Effector memory CD8-positive, alpha-beta T cell (primary cell): ENCODE results near the gene PRSS53.

ENCODE experiments used
- ATAC-seq: fragments of 150-1000 bp; cut with Tn5 transposase; replicated peaks from 2 replicates; pipeline ENCODE4 v1.10.0; 2021; ENCODE audit warnings: mild to moderate bottlenecking, moderate library complexity
- DNase-seq, 3 experiments: peaks; one replicate each; pipeline ENCODE4 v3.0.0; 2021
- H3K27ac Mint-ChIP-seq, 2 donors: one replicate each; pipeline ENCODE4 v1.8.0; 2022; ENCODE audit warnings: mild to moderate bottlenecking in 2 of 2, mixed read lengths in 2 of 2, moderate library complexity in 2 of 2
- H3K27me3 Mint-ChIP-seq, 2 donors: one replicate each; pipeline ENCODE4 v1.8.0; 2022; ENCODE audit warnings: mixed read lengths in 2 of 2
- H3K36me3 Mint-ChIP-seq: one replicate; pipeline ENCODE4 v1.8.0; 2022; ENCODE audit warnings: mild to moderate bottlenecking, moderate library complexity, mixed read lengths; ENCODE audit not compliant: insufficient read depth
- H3K4me1 Mint-ChIP-seq, 2 donors: one replicate each; pipeline ENCODE4 v1.8.0; 2022; ENCODE audit warnings: low read depth in 2 of 2, mixed read lengths in 2 of 2
- H3K4me3 Mint-ChIP-seq, 2 donors: one replicate each; pipeline ENCODE4 v1.8.0; 2022; ENCODE audit warnings: mild to moderate bottlenecking in 2 of 2, mixed read lengths in 2 of 2, moderate library complexity in 2 of 2
- H3K9me3 Mint-ChIP-seq, 2 donors: one replicate each; pipeline ENCODE4 v1.8.0; 2022; ENCODE audit warnings: mixed read lengths in 2 of 2

PRSS53 gene

DNA sequence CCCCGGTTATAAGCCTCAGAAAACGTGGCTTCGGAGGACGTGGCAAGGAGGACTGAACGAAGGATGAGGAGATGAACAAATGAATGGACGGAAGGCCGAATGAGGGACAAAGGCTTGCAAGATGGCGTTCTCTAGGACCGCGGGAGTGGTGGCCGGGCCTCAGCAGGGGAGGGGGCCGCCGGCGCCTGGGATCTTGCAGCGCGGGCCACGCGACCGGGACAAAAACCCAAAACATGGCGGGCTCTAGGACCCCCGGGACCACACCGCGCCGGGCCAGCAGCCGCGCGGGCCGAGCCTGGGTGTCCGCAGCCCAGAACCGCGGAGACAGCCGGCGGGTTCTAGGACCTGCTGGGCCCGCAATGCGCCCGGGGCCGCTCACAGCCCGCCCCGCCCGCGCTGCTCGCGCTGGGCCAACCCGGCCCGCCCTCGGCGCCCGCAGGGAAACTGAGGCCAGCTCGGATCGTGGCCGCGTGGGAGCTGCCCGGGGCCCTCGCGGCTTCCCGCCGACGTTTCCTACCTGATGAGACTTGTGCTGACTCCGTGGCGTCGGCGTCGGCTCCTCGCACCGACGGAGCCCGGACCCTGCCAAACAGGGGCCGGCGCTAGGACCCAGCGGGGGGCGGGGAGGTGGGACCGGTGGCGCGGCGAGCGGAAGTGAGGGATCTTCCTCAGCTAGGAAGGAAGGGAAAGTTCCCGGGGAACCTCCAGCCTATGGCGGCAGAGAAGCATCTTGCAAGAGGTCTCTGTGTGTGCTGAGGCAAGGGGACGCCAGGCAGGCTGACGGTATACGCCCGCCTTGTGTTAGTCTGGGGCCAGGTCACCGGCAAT is 15.4 kb downstream of the PRSS53 start:
- peak overlapping the region; percentile 78 to 94 for H3K4me3 Mint-ChIP-seq
- no peaks in the 10 kb centered on the region for H3K9me3 Mint-ChIP-seq
- H3K27ac Mint-ChIP-seq: peak overlapping the region; percentile 90 to 96
- peaks cover 33 to 45% of the 10 kb centered on the region in 2 donors for H3K4me1 Mint-ChIP-seq
- DNase-seq: peak; percentile 75 to 85 (median 78)
- H3K27me3 Mint-ChIP-seq: no peaks in the 10 kb centered on the region
- H3K36me3 Mint-ChIP-seq: peaks cover 26% of the 10 kb centered on the region
- peak; percentile 53 for ATAC-seq

DNA sequence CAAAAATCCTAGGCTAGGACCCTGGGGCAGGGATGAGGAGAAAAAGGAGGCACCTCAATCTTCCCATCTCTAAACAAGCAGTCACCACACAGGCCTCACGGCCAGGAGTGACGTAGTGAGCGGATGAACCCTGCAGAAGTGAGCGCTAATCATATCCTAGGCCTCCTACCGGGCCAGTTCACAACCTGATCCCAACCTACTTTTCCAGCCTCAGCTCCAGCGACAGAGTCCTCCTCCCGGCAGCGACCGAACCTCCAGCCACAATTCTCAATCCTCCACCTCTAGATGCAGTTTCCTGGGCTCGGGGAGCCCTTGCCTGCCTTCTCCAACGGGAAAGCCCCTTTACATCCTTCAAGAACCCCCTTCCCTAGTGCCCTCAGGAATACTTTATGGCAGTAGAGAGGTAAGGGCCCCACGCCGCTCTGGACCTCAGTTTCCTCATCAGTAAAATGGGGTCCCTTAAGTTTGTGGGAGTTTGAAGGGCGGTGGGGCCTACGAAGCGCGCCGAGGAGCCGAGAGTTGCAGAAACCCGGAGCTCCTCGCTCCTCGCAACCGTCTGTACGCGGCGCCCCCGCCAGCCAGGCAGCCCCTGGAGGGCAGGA is 16.1 kb downstream of the PRSS53 start:
- peak in 1 of 3 experiments; percentile 16 for DNase-seq
- H3K4me1 Mint-ChIP-seq: peaks cover 32 to 38% of the 10 kb centered on the region in 2 donors
- ATAC-seq: no peak
- no peaks in the 10 kb centered on the region for H3K27me3 Mint-ChIP-seq
- peaks cover 20% of the 10 kb centered on the region for H3K36me3 Mint-ChIP-seq
- peak overlapping the region; percentile 78 to 94 for H3K4me3 Mint-ChIP-seq
- peak overlapping the region; percentile 90 to 96 for H3K27ac Mint-ChIP-seq
- no peaks in the 10 kb centered on the region for H3K9me3 Mint-ChIP-seq

DNA sequence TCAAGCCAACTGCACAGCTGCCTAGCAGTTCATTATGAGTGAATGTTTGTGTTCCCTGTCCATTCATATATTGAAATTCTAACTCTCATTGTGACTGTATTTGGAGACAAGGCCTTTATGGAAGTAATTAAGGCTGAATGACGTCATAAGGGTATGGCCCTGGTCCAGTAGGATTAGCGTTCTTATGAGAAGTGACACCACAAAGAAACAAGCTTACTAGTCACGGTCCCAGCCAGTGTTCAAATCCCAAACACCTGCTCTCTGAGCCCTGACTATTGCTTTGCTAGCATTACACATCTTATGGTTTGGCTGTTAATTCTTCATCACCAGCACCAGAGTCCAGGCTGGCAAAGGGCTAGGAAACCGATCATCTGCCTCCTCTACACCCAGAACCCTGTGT is 16.9 kb downstream of the PRSS53 start:
- H3K9me3 Mint-ChIP-seq: no peaks in the 10 kb centered on the region
- no peaks in the 10 kb centered on the region for H3K27me3 Mint-ChIP-seq
- H3K27ac Mint-ChIP-seq: peak overlapping the region; percentile 90 to 96
- H3K4me1 Mint-ChIP-seq: peaks cover 31 to 38% of the 10 kb centered on the region in 2 donors
- H3K4me3 Mint-ChIP-seq: peak overlapping the region; percentile 78 to 94
- ATAC-seq: no peak
- no peak for DNase-seq
- peaks cover 15% of the 10 kb centered on the region for H3K36me3 Mint-ChIP-seq

DNA sequence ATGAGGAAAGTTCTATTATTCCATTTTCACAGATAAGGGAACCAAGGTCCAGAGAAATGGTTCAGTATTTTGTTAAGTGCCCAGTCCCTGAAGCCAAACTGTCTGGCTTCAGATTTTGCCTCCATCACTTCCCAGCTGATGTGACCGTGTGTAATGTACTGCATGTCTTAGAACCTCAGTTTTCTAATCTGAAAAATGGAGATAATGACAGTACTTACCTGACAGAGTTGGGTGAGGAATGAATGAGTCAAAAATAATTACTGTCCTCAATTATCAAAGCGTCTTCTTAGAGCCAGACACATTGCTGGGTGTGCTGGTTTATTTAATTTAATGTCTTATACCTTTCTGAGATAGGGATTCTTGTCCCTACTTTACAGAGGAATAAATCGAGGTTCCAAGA is 21.4 kb downstream of the PRSS53 start:
- peaks cover 47 to 53% of the 10 kb centered on the region in 2 donors for H3K4me1 Mint-ChIP-seq

DNA sequence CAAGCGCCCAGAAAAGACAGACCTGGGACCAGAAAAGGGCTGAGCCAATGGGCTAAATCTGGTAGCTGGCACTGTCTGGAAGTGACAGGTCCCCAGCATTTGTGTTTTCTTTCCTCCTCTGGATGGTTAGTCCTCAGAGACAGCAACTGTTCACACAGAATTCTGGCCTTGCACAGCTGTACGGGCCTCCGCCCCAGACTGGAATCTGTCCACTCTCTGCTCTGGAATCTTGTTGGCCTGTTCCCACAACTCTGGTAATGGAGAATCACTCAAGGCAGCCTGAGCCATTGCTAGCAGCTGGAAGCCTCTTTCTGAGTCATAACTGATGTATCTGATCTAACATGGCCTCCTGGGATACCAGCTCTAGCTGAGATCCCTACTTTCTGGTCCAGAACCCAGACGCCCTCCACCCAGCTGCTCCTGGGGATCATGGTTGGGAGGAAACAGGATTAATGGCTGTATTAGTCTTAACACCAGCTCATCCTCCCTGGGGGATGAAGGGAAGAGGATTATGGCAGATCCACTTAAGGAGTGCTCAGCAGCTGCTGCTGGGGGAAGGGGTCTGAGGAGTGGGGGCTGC is 23.8 kb downstream of the PRSS53 start:
- peaks cover 37% of the 10 kb centered on the region for H3K36me3 Mint-ChIP-seq
- no peaks in the 10 kb centered on the region for H3K27me3 Mint-ChIP-seq
- peaks cover 44 to 46% of the 10 kb centered on the region in 2 donors for H3K4me1 Mint-ChIP-seq
- peak overlapping the region; percentile 89 to 90 for H3K4me3 Mint-ChIP-seq
- no peak for DNase-seq
- H3K9me3 Mint-ChIP-seq: no peaks in the 10 kb centered on the region
- no peak for ATAC-seq
- peak overlapping the region; percentile 89 to 95 for H3K27ac Mint-ChIP-seq

More for the DNA sequence above, 21.4 kb downstream of the PRSS53 start:
- ATAC-seq (no peak), DNase-seq (no peak)
- Mint-ChIP-seq H3K36me3 (peaks cover 25% of the 10 kb centered on the region), H3K27ac (peak overlapping the region in 1 of 2 donors; percentile 39), H3K27me3 (no peaks in the 10 kb centered on the region), H3K4me3 (no peak overlapping the region), H3K9me3 (no peaks in the 10 kb centered on the region)

GRCh38 chr16:31063843-31064611 is 24.7 kb downstream of the PRSS53 start:
- DNase-seq (peak; percentile 32 to 42 (median 41)), ATAC-seq (peak; percentile 84)
- Mint-ChIP-seq H3K27ac (peak overlapping the region; percentile 89 to 95), H3K36me3 (peaks cover 40% of the 10 kb centered on the region), H3K4me3 (peak overlapping the region; percentile 89 to 90), H3K9me3 (no peaks in the 10 kb centered on the region), H3K4me1 (peaks cover 39 to 42% of the 10 kb centered on the region in 2 donors), H3K27me3 (no peaks in the 10 kb centered on the region)

DNA sequence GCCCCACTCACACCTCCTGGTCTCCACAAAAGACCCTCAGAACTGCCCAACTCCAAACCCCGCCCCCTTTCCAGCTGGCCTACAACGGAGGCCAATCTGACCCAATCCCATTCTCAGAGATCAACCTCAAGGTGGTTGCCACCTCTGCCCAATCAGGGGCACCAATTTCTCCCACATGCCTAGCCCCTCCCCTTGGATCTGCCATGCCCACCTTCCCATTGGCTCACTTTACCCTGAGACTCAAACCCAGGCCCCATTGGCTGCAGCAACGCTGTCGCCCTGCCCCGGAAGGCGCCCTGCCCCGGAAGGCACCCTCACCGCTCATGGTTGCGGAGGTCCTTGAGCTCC is 25.3 kb downstream of the PRSS53 start:
- ATAC-seq (no peak), DNase-seq (no peak)
- Mint-ChIP-seq H3K9me3 (no peaks in the 10 kb centered on the region), H3K27ac (peak overlapping the region; percentile 89 to 95), H3K4me1 (peaks cover 34 to 42% of the 10 kb centered on the region in 2 donors), H3K4me3 (peak overlapping the region; percentile 89 to 90), H3K27me3 (no peaks in the 10 kb centered on the region), H3K36me3 (peaks cover 41% of the 10 kb centered on the region)

GRCh38 chr16:31061813-31062440 is 26.8 kb downstream of the PRSS53 start:
- no peaks in the 10 kb centered on the region for H3K9me3 Mint-ChIP-seq
- H3K4me1 Mint-ChIP-seq: peaks cover 34 to 39% of the 10 kb centered on the region in 2 donors
- peak overlapping the region in 1 of 2 donors; percentile 41 for H3K27ac Mint-ChIP-seq
- H3K4me3 Mint-ChIP-seq: peak overlapping the region; percentile 89 to 90
- ATAC-seq (no peak), DNase-seq (no peak)
- H3K36me3 Mint-ChIP-seq: peaks cover 47% of the 10 kb centered on the region
- H3K27me3 Mint-ChIP-seq: no peaks in the 10 kb centered on the region

- Mint-ChIP-seq H3K36me3 (peaks cover 51% of the 10 kb centered on the region), H3K9me3 (no peaks in the 10 kb centered on the region), H3K27ac (peak overlapping the region in 1 of 2 donors; percentile 41), H3K4me1 (peaks cover 32 to 38% of the 10 kb centered on the region in 2 donors), H3K27me3 (no peaks in the 10 kb centered on the region), H3K4me3 (peak overlapping the region; percentile 41 to 54)
- ATAC-seq (no peak), DNase-seq (no peak)
These were observed 27.5 kb downstream of the PRSS53 start for GRCh38 chr16:31061126-31061812.

- Mint-ChIP-seq H3K27ac (peak overlapping the region in 1 of 2 donors; percentile 26), H3K4me1 (peaks cover 3 to 8% of the 10 kb centered on the region in 2 donors), H3K27me3 (no peaks in the 10 kb centered on the region), H3K4me3 (no peak overlapping the region), H3K36me3 (peaks cover 31% of the 10 kb centered on the region), H3K9me3 (no peaks in the 10 kb centered on the region)
- DNase-seq: no peak
- no peak for ATAC-seq
These were observed 33.1 kb downstream of the PRSS53 start for GRCh38 chr16:31055613-31056012.

GRCh38 chr16:31052114-31052513 is 36.6 kb downstream of the PRSS53 start:
- Mint-ChIP-seq H3K27me3 (no peaks in the 10 kb centered on the region), H3K4me1 (peaks cover 3 to 6% of the 10 kb centered on the region in 2 donors), H3K9me3 (no peaks in the 10 kb centered on the region), H3K27ac (peak overlapping the region in 1 of 2 donors; percentile 56), H3K4me3 (no peak overlapping the region), H3K36me3 (peaks cover 15% of the 10 kb centered on the region)
- no peak for ATAC-seq
- no peak for DNase-seq

- Mint-ChIP-seq H3K9me3 (no peaks in the 10 kb centered on the region), H3K4me3 (no peak overlapping the region), H3K27ac (no peak overlapping the region), H3K27me3 (no peaks in the 10 kb centered on the region), H3K36me3 (peaks cover 6% of the 10 kb centered on the region), H3K4me1 (peaks cover 3 to 6% of the 10 kb centered on the region in 2 donors)
- ATAC-seq: no peak
- DNase-seq: no peak
These were observed 38.3 kb downstream of the PRSS53 start for GRCh38 chr16:31050280-31051030.
